Right lobe of liver (tissue), 6 donors: ENCODE results near the gene PFN3. TPM values are rescaled to one million over a fixed set of nuclear protein-coding genes. Genes with fewer than 3 reads are reported as not detected.

Experiments
- ATAC-seq, 4 donors: fragments of 200-7000 bp; cut with Tn5 transposase; one replicate each; pipeline ENCODE4 v1.9.1; 2020; ENCODE audit warnings: mild to moderate bottlenecking in 4 of 4, moderate library complexity in 4 of 4
- DNase-seq, 3 donors: peaks; one replicate each; pipeline ENCODE4 v3.0.0-alpha.2; 2020
- H3K27ac ChIP-seq, 3 donors: fragments of 200-600 bp; one replicate each; pipeline ENCODE4 v1.8.0; 2022
- H3K27me3 ChIP-seq, 2 donors: fragments of 200-600 bp; one replicate each; pipeline ENCODE4 v1.8.0; 2022
- H3K36me3 ChIP-seq, 4 donors: fragments of 200-600 bp; sonication (generic) in 1 of 4; one replicate each; pipeline versions ENCODE4 v1.5.1 to v1.8.0; 2017 to 2022; ENCODE audit warnings: control low read depth in 1 of 4
- H3K4me1 ChIP-seq, 4 donors: fragments of 200-600 bp; sonication (generic) in 1 of 4; one replicate each; pipeline versions ENCODE4 v1.5.1 to v1.8.0; 2017 to 2022; ENCODE audit warnings: control low read depth in 1 of 4
- H3K4me3 ChIP-seq, 3 donors: fragments of 200-600 bp; one replicate each; pipeline ENCODE4 v1.8.0; 2022
- H3K9me3 ChIP-seq, 4 donors: fragments of 200-600 bp; sonication (generic) in 1 of 4; one replicate each; pipeline versions ENCODE4 v1.5.1 to v1.8.0; 2017 to 2022; ENCODE audit warnings: control low read depth in 1 of 4
- POLR2A ChIP-seq: fragments of 450-650 bp; IDR thresholded peaks from one replicate; pipeline ENCODE4 v1.6.1; 2017; ENCODE audit warnings: antibody characterized with exemption, mild to moderate bottlenecking
- WGBS: methylation state at CpG from one replicate; pipeline ENCODE4 v1.1.6; 2018; ENCODE audit warnings: low coverage, low lambda C conversion rate; ENCODE audit not compliant: insufficient coverage; ENCODE audit errors: missing lambda C conversion rate; 5-methylcytosine and 5-hydroxymethylcytosine counted together
- intact Hi-C, 2 donors: fragments of 100-400 bp; cut with DNase I; formaldehyde crosslinking; loops; one replicate each; pipeline versions ENCODE4 v1.11.2 to v1.14.1; 2022
- total RNA-seq, 6 experiments: library from RNA; depleted of rRNA in 2 of 6; stranded (reverse); fragments of >200 nt in 2 of 6; fragmentation: NEBNext Ultra II Directional in 3 of 6; extraction: Animal tissue kit (Norgen Biotek cat#: 25700) in 3 of 6; gene quantifications; one replicate each; pipeline versions ENCODE4 v1.1.0 to v1.2.4, GENCODE V29; 2016 to 2023
- TF ChIP-seq, protein P1 (sequence below), 4 donors: fragments of 200-600 bp in 3 of 4; fragments of 450-650 bp in 1 of 4; IDR thresholded peaks; one replicate each; pipeline versions ENCODE4 v1.5.1 to v1.8.0; 2016 to 2022; ENCODE audit warnings: antibody characterized with exemption in 4 of 4, mild to moderate bottlenecking in 2 of 4
- donor health status: DM: no; HTN: yes; CAD: no.
- donor health status: DM: no; HTN: no; CAD: no.
- donor health status: DM: no; HTN: no; CAD: no.
- donor health status: DM: no; HTN: yes; CAD: no.
- donor health status: DM: no; HTN: yes; CAD: no.

Gene PFN3
- total RNA-seq, 6 experiments from 2014 or later: not detected

DNA sequence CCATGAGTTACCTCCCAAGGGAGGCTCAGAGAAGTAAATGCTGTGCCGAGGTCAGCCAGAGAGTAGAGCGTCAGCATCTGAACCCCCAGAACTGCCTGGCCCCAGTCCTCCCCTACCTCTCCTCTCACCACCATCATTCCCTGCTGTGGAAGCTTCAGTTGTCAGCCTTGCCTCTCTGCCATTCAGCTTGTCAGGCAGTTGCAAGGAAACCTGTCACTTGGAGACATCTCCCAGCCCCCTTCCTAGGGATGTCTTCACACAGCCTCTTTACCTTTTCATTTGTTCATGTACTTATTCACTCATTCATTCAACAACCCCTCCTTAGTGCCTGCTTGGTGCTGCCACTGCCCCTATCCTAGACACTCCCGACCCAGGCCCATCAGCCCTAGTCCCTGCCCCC, 40.6 kb downstream of the PFN3 start:
- Histone ChIP-seq H3K36me3 (no peaks in the 10 kb centered on the region), H3K9me3 (no peaks in the 10 kb centered on the region), H3K4me1 (peaks cover 0 to 65% (median 27%) of the 10 kb centered on the region in 4 donors), H3K27ac (peak overlapping the region in 1 of 3 donors; percentile 94), H3K4me3 (peak overlapping the region in 1 of 3 donors; percentile 64), H3K27me3 (no peaks in the 10 kb centered on the region)
- WGBS: 67% methylated on average over 1 of the region's 3 CpGs
- DNase-seq: peak in 1 of 3 donors; percentile 17
- intact Hi-C loops: no loop called here
- ATAC-seq: no peak
- TF ChIP-seq, protein P1, sequence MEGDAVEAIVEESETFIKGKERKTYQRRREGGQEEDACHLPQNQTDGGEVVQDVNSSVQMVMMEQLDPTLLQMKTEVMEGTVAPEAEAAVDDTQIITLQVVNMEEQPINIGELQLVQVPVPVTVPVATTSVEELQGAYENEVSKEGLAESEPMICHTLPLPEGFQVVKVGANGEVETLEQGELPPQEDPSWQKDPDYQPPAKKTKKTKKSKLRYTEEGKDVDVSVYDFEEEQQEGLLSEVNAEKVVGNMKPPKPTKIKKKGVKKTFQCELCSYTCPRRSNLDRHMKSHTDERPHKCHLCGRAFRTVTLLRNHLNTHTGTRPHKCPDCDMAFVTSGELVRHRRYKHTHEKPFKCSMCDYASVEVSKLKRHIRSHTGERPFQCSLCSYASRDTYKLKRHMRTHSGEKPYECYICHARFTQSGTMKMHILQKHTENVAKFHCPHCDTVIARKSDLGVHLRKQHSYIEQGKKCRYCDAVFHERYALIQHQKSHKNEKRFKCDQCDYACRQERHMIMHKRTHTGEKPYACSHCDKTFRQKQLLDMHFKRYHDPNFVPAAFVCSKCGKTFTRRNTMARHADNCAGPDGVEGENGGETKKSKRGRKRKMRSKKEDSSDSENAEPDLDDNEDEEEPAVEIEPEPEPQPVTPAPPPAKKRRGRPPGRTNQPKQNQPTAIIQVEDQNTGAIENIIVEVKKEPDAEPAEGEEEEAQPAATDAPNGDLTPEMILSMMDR (IDR thresholded peaks at IDR 0.05): no peak
- TF ChIP-seq POLR2A: no peak

DNA sequence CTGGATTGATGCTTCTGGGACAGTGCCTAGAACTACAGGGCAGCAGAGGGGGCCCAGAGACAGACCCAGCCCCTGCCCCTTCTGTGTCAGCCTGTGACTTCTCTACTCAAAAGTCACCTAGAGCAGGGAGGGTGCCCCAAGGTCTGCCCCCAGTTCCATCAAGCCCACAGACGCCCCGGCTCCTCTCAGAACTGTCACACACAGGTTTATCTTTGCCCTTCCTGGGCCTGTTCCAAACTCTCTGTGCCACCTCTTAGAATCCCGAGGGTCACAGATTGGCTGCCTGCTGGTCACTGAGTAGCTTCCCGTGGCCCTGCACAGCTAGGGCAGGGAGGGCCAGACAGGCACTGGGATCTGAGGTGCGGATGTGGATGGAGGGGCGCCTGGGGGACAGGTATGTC, 41.0 kb downstream of the PFN3 start:
- Histone ChIP-seq H3K9me3 (no peaks in the 10 kb centered on the region), H3K4me1 (peaks cover 0 to 69% (median 27%) of the 10 kb centered on the region in 4 donors), H3K27me3 (no peaks in the 10 kb centered on the region), H3K27ac (peak overlapping the region; percentile 76 to 94 (median 81)), H3K36me3 (no peaks in the 10 kb centered on the region), H3K4me3 (peak overlapping the region in 2 of 3 donors; percentile 56 to 64)
- no peak for TF ChIP-seq POLR2A
- WGBS: 17% methylated on average over 1 of the region's 6 CpGs
- intact Hi-C loops: no loop called here
- ATAC-seq: peak in 3 of 4 donors; percentile 7 to 22 (median 11)
- DNase-seq: peak in 2 of 3 donors; percentile 62 to 72

DNA sequence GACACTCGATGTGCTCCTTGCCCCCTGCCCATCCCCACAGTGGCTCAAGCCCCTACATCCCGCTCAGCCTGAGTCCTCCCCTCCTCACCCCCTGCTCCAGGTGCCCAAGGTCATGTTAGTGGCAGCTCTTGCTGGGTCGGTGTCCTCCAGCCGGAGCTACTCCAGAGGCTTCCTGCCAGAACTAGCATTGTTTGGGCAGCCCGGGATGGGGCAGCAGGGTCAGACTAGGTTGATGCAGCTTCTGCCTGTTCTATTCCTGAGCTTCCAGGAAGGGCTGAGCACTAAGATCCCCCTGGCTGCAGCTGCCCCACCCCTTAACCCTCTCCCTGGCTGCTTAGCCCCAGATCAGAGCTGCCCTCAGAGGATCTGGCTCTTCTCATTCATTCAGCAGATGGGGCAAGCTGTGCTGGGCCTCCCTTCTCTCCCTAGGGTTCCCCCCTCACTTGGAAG, 42.1 kb downstream of the PFN3 start:
- peaks cover 0 to 74% (median 28%) of the 10 kb centered on the region in 4 donors for H3K4me1 ChIP-seq
- H3K27ac ChIP-seq: peak overlapping the region; percentile 76 to 94 (median 81)
- H3K9me3 ChIP-seq: no peaks in the 10 kb centered on the region
- intact Hi-C loops: no loop called here
- DNase-seq (peak; percentile 80 to 91 (median 91)), ATAC-seq (peak; percentile 55 to 68 (median 66))
- H3K36me3 ChIP-seq: no peaks in the 10 kb centered on the region
- TF ChIP-seq POLR2A: no peak
- TF ChIP-seq, protein P1 (IDR thresholded peaks at IDR 0.05): no peak
- H3K4me3 ChIP-seq: peak overlapping the region; percentile 56 to 64 (median 60)
- H3K27me3 ChIP-seq: no peaks in the 10 kb centered on the region
- WGBS: no CpG with 5 or more reads among the region's 5 CpGs

DNA sequence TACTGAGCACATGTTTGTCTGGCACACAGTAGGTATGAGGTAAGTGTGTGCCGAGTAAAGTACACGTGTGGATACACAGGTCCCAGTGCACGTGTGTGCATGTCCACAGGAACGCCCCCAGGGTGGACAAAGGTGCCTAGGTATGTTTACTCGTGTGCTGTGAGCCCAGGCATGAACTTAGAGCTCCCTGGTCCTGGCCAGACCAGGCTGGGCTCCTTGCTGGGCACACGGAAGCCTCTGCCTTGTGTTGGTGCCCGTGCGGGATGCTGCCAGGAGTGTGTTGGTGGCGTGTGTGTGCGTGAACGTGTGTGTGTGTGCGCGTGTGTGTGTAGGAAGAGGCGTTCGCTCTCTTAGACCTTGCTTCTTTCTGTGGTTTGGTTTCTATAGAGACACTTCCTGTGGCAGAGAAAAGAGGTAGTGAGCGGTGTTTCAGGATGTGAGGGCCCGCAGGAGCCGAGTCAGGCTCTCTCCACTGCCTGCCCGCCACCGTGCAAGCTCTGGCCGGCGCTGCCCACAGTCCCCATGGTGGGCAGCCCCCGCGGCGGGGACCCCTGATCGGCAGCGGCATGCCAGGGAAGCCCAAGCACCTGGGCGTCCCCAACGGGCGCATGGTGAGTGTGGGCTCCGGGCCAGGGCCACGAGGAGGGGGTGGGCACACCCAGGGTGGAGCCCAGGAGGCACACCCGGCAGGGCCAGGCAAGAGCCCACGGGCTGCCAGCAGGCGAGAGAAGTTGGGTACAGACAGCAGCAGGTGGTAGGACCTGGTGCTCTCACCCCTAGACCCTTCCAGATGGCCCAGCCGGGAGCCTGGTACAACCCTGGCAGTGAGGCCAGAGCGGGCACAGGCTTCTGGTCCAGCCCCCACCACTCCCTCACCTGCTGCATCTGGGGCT, 42.8 kb downstream of the PFN3 start, which contains the start of gene RGS14:
TSS of gene RGS14 (plus strand) at position 466 of the 893 bp plus-strand sequence. CDS start at position 567, 101 bp downstream.
- DNase-seq (peak; percentile 66 to 73 (median 73)), ATAC-seq (peak; percentile 41 to 61 (median 46))

More for the DNA sequence above, 42.8 kb downstream of the PFN3 start, which contains the start of gene RGS14:
- Histone ChIP-seq H3K36me3 (no peaks in the 10 kb centered on the region), H3K27ac (peak within 1 kb of the TSS; percentile 76 to 94 (median 81)), H3K27me3 (no peaks in the 10 kb centered on the region), H3K9me3 (no peaks in the 10 kb centered on the region), H3K4me1 (peaks cover 0 to 73% (median 27%) of the 10 kb centered on the region in 4 donors), H3K4me3 (peak within 1 kb of the TSS; percentile 56 to 64 (median 60))
- TF ChIP-seq, protein P1 (IDR thresholded peaks at IDR 0.05): no peak
- TF ChIP-seq POLR2A: no peak
- intact Hi-C loops: no loop called here
- 17% methylated on average over 9 of the region's 37 CpGs for WGBS
